Natural killer cell (primary cell): ENCODE data around the gene ST6GALNAC4. TPM values are rescaled to one million over a fixed set of nuclear protein-coding genes. Genes with fewer than 3 reads are reported as not detected.

Experiments
- ATAC-seq, 3 donors: fragments of 150-1000 bp in 2 of 3; fragments of 200-7000 bp in 1 of 3; cut with Tn5 transposase; 1 replicate in 1 of 3; 2 replicates in 2 of 3; pipeline ENCODE4 v1.10.0; 2021; ENCODE audit warnings: mild to moderate bottlenecking in 2 of 3, moderate library complexity in 2 of 3
- DNase-seq, 2 donors: peaks; one replicate each; pipeline versions ENCODE4 v3.0.0 to v3.0.0-alpha.2; 2013 to 2021; ENCODE audit warnings: mixed read lengths in 1 of 2
- H3K27ac ChIP-seq: one replicate; pipeline ENCODE4 v1.5.1; 2013; ENCODE audit warnings: mild to moderate bottlenecking, low read length
- H3K27me3 ChIP-seq: one replicate; pipeline ENCODE4 v1.6.1; 2013; ENCODE audit warnings: low read length; ENCODE audit not compliant: control insufficient read depth, insufficient read depth
- H3K36me3 ChIP-seq: one replicate; pipeline ENCODE4 v1.6.1; 2013; ENCODE audit warnings: low read length; ENCODE audit not compliant: control insufficient read depth, insufficient read depth
- H3K4me1 ChIP-seq: one replicate; pipeline ENCODE4 v1.6.1; 2013; ENCODE audit warnings: low read length; ENCODE audit not compliant: control insufficient read depth, insufficient read depth
- H3K4me3 ChIP-seq: one replicate; pipeline ENCODE4 v1.5.1; 2013; ENCODE audit warnings: low read length
- H3K9me3 ChIP-seq: one replicate; pipeline ENCODE4 v1.6.1; 2013; ENCODE audit warnings: low read length; ENCODE audit not compliant: control insufficient read depth, insufficient read depth
- H3K27ac Mint-ChIP-seq, 2 donors: one replicate each; pipeline ENCODE4 v1.8.0; 2022; ENCODE audit warnings: mild to moderate bottlenecking in 2 of 2, mixed read lengths in 2 of 2, moderate library complexity in 1 of 2
- H3K27me3 Mint-ChIP-seq, 2 donors: one replicate each; pipeline ENCODE4 v1.8.0; 2022; ENCODE audit warnings: low read depth in 2 of 2, mixed read lengths in 2 of 2
- H3K36me3 Mint-ChIP-seq: one replicate; pipeline ENCODE4 v1.8.0; 2022; ENCODE audit warnings: mixed read lengths
- H3K4me1 Mint-ChIP-seq, 2 donors: one replicate each; pipeline ENCODE4 v1.8.0; 2022; ENCODE audit warnings: mixed read lengths in 2 of 2
- H3K4me3 Mint-ChIP-seq: one replicate; pipeline ENCODE4 v1.8.0; 2022; ENCODE audit warnings: mild to moderate bottlenecking, moderate library complexity, mixed read lengths
- H3K9me3 Mint-ChIP-seq, 2 donors: one replicate each; pipeline ENCODE4 v1.8.0; 2022; ENCODE audit warnings: mixed read lengths in 2 of 2
- WGBS: methylation state at CpG from one replicate; pipeline ENCODE4 v1.1.7; 2013; ENCODE audit warnings: missing lambda C conversion rate; ENCODE audit not compliant: insufficient coverage; 5-methylcytosine and 5-hydroxymethylcytosine counted together
- intact Hi-C: fragments of 100-400 bp; cut with micrococcal nuclease; formaldehyde crosslinking; loops from one replicate; pipeline ENCODE4 v1.14.2; 2022
- total RNA-seq, 4 donors: library from RNA; stranded (reverse); fragments of 120-200 nt in 1 of 4; gene quantifications; one replicate each; pipeline versions ENCODE4 v1.2.3 to v1.2.4, GENCODE V29; 2013 to 2022
- TF ChIP-seq, protein P1 (sequence below): fragments of 200-600 bp; IDR thresholded peaks from one replicate; pipeline ENCODE4 v1.8.0; 2022; ENCODE audit warnings: antibody characterized with exemption

ST6GALNAC4 gene
- total RNA-seq, 3 donors from 2014 or later (not counting 1 experiment from before 2014, with no cell fraction given) = 18.8 to 33.0 (median 20.4) TPM

GRCh38 chr9:127903557-127904475, 13.0 kb downstream of the ST6GALNAC4 start:
- no peaks in the 10 kb centered on the region for H3K27me3 ChIP-seq
- Mint-ChIP-seq H3K9me3 (no peaks in the 10 kb centered on the region), H3K27ac (peak overlapping the region; percentile 100), H3K4me1 (peaks cover 33 to 51% of the 10 kb centered on the region in 2 donors), H3K36me3 (no peaks in the 10 kb centered on the region), H3K4me3 (peak overlapping the region; percentile 99), H3K27me3 (no peaks in the 10 kb centered on the region)
- 11% methylated on average over 17 of the region's 17 CpGs for WGBS
- H3K9me3 ChIP-seq = no peaks in the 10 kb centered on the region
- intact Hi-C loops = loop anchor here (2.0 kb wide), 1 partner anchor 123 kb away; no protein-coding TSS in a partner anchor
- H3K4me1 ChIP-seq = peaks cover 82% of the 10 kb centered on the region
- TF ChIP-seq, protein P1, sequence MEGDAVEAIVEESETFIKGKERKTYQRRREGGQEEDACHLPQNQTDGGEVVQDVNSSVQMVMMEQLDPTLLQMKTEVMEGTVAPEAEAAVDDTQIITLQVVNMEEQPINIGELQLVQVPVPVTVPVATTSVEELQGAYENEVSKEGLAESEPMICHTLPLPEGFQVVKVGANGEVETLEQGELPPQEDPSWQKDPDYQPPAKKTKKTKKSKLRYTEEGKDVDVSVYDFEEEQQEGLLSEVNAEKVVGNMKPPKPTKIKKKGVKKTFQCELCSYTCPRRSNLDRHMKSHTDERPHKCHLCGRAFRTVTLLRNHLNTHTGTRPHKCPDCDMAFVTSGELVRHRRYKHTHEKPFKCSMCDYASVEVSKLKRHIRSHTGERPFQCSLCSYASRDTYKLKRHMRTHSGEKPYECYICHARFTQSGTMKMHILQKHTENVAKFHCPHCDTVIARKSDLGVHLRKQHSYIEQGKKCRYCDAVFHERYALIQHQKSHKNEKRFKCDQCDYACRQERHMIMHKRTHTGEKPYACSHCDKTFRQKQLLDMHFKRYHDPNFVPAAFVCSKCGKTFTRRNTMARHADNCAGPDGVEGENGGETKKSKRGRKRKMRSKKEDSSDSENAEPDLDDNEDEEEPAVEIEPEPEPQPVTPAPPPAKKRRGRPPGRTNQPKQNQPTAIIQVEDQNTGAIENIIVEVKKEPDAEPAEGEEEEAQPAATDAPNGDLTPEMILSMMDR = no peak
- ATAC-seq = peak in 2 of 3 donors; percentile 0 to 2
- H3K4me3 ChIP-seq = peak overlapping the region; percentile 54
- peak overlapping the region; percentile 96 for H3K27ac ChIP-seq
- peaks cover 5% of the 10 kb centered on the region for H3K36me3 ChIP-seq
- peak; percentile 54 to 69 for DNase-seq

GRCh38 chr9:127899128-127899943, 17.5 kb downstream of the ST6GALNAC4 start, which contains the start of gene ST6GALNAC6:
Gene ST6GALNAC6 (minus strand): TSS chr9:127899603. CDS start chr9:127897981, 1,622 bp downstream.
- H3K36me3 ChIP-seq = peaks cover 22% of the 10 kb centered on the region
- peak within 1 kb of the TSS; percentile 66 to 86 for H3K27ac Mint-ChIP-seq
- ATAC-seq = peak; percentile 80 to 91 (median 88)
- peaks cover 27 to 59% of the 10 kb centered on the region in 2 donors for H3K4me1 Mint-ChIP-seq
- TF ChIP-seq, protein P1 = no peak
- no peaks in the 10 kb centered on the region for H3K9me3 Mint-ChIP-seq
- peaks cover 77% of the 10 kb centered on the region for H3K4me1 ChIP-seq
- H3K4me3 Mint-ChIP-seq = peak within 1 kb of the TSS; percentile 93
- under 1% methylated on average over 89 of the region's 89 CpGs for WGBS
- peak; percentile 73 to 86 for DNase-seq
- peak within 1 kb of the TSS; percentile 95 for H3K4me3 ChIP-seq
- H3K27me3 ChIP-seq = no peaks in the 10 kb centered on the region
- H3K27ac ChIP-seq = peak within 1 kb of the TSS; percentile 58
- no peaks in the 10 kb centered on the region for H3K27me3 Mint-ChIP-seq
- H3K9me3 ChIP-seq = peaks cover 5% of the 10 kb centered on the region
- H3K36me3 Mint-ChIP-seq = no peaks in the 10 kb centered on the region
- intact Hi-C loops = no loop called here

GRCh38 chr9:127898433-127899127, 18.3 kb downstream of the ST6GALNAC4 start:
- peaks cover 7% of the 10 kb centered on the region for H3K36me3 Mint-ChIP-seq
- no peaks in the 10 kb centered on the region for H3K27me3 ChIP-seq
- intact Hi-C loops = no loop called here
- peaks cover 70% of the 10 kb centered on the region for H3K4me1 ChIP-seq
- DNase-seq (peak in 1 of 2 donors; percentile 43), ATAC-seq (peak in 2 of 3 donors; percentile 7 to 19)
- peak overlapping the region; percentile 53 for H3K27ac ChIP-seq
- H3K9me3 ChIP-seq = peaks cover 5% of the 10 kb centered on the region
- peak overlapping the region; percentile 53 to 86 for H3K27ac Mint-ChIP-seq
- H3K27me3 Mint-ChIP-seq = no peaks in the 10 kb centered on the region
- H3K9me3 Mint-ChIP-seq = no peaks in the 10 kb centered on the region
- TF ChIP-seq, protein P1 = no peak
- H3K36me3 ChIP-seq = peaks cover 30% of the 10 kb centered on the region
- peaks cover 27 to 59% of the 10 kb centered on the region in 2 donors for H3K4me1 Mint-ChIP-seq
- peak overlapping the region; percentile 93 for H3K4me3 Mint-ChIP-seq
- H3K4me3 ChIP-seq = peak overlapping the region; percentile 95
- 30% methylated on average over 32 of the region's 32 CpGs for WGBS
